Lower leg skin (tissue), 4 donors: ENCODE measurements around the gene PHLDA2. TPM values are rescaled to one million over a fixed set of nuclear protein-coding genes. Genes with fewer than 3 reads are reported as not detected.

ENCODE experiments used
- DNase-seq, 2 donors: peaks; one replicate each; pipeline ENCODE4 v3.0.0-alpha.2; 2019; ENCODE audit warnings: low spot score in 2 of 2
- H3K4me3 ChIP-seq: fragments of 200-600 bp; sonication (generic); 2 replicates; pipeline ENCODE4 v1.5.1; 2017; ENCODE audit warnings: mild to moderate bottlenecking, low read depth; ENCODE audit not compliant: poor library complexity, severe bottlenecking
- POLR2A ChIP-seq, 2 donors: fragments of 450-650 bp; IDR thresholded peaks; one replicate each; pipeline ENCODE4 v1.6.1; 2016 to 2017; ENCODE audit warnings: antibody characterized with exemption in 2 of 2, mild to moderate bottlenecking in 1 of 2, moderate library complexity in 1 of 2
- WGBS, 2 donors: methylation state at CpG; one replicate each; pipeline ENCODE4 v1.1.5; 2018; 5-methylcytosine and 5-hydroxymethylcytosine counted together
- intact Hi-C: fragments of 100-400 bp; cut with DNase I; formaldehyde crosslinking; loops from one replicate; pipeline ENCODE4 v1.15.0; 2023; ENCODE audit warnings: low total_unique reads
- total RNA-seq, 4 donors: library from RNA; depleted of rRNA; stranded (reverse); fragments of >200 nt; gene quantifications; one replicate each; pipeline ENCODE4 v1.1.0, GENCODE V29; 2016
- TF ChIP-seq, protein P1 (sequence below), 3 donors: fragments of 450-650 bp; IDR thresholded peaks; one replicate each; pipeline ENCODE4 v1.5.1; 2016; ENCODE audit warnings: antibody characterized with exemption in 3 of 3, mild to moderate bottlenecking in 3 of 3, moderate library complexity in 2 of 3

Gene PHLDA2, protein sequence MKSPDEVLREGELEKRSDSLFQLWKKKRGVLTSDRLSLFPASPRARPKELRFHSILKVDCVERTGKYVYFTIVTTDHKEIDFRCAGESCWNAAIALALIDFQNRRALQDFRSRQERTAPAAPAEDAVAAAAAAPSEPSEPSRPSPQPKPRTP
- 10 to 100 TPM in 1 of 4 donors, 1 to 10 TPM in 3; 5.1 to 16.0 (median 7.4) TPM for total RNA-seq

DNA sequence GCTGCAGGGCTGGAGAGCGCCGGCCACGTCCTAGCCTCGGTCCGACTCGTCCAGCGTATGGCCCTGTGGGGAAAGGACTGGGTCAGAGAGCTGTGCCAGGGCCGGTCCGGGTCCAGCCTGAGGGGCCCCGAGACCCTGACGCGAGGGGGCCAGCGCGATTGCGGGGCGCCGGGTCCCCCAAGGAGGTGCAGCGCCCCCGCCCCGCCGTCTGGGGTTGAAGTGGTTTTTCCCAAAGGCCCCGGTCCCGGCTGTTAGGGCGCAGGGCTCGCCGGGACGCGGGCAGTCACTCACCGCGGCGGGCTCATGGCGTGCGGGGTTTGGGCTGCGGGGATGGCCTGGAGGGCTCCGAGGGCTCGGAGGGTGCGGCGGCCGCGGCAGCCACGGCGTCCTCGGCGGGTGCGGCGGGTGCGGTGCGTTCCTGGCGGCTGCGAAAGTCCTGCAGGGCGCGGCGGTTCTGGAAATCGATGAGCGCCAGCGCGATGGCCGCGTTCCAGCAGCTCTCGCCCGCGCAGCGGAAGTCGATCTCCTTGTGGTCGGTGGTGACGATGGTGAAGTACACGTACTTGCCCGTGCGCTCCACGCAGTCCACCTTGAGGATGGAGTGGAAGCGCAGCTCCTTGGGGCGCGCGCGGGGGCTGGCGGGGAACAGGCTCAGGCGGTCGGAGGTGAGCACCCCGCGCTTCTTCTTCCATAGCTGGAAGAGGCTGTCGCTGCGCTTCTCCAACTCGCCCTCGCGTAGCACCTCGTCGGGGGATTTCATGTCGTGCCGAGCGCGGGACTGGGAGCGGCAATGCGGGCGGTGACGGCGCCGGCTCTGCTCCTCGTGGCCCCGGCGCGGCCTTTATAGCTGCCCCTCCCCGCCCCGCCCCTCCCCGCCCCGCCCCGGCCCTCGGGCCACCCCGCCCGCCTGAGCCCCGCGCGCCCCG is at the start of gene PHLDA2:
Gene PHLDA2, minus strand, starts transcription at position 816 of the 926 bp plus-strand sequence. Its CDS starts 56 bp downstream, at position 760.
- DNase-seq = peak in 1 of 2 donors; percentile 93
- 0 to 1% methylated on average over 55 to 107 of the region's 113 CpGs for WGBS, 2 donors
- peak within 1 kb of the TSS; percentile 21 for H3K4me3 ChIP-seq
- intact Hi-C loops = no loop called here
- TF ChIP-seq, protein P1, sequence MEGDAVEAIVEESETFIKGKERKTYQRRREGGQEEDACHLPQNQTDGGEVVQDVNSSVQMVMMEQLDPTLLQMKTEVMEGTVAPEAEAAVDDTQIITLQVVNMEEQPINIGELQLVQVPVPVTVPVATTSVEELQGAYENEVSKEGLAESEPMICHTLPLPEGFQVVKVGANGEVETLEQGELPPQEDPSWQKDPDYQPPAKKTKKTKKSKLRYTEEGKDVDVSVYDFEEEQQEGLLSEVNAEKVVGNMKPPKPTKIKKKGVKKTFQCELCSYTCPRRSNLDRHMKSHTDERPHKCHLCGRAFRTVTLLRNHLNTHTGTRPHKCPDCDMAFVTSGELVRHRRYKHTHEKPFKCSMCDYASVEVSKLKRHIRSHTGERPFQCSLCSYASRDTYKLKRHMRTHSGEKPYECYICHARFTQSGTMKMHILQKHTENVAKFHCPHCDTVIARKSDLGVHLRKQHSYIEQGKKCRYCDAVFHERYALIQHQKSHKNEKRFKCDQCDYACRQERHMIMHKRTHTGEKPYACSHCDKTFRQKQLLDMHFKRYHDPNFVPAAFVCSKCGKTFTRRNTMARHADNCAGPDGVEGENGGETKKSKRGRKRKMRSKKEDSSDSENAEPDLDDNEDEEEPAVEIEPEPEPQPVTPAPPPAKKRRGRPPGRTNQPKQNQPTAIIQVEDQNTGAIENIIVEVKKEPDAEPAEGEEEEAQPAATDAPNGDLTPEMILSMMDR (IDR thresholded peaks at IDR 0.05) = no peak

DNA sequence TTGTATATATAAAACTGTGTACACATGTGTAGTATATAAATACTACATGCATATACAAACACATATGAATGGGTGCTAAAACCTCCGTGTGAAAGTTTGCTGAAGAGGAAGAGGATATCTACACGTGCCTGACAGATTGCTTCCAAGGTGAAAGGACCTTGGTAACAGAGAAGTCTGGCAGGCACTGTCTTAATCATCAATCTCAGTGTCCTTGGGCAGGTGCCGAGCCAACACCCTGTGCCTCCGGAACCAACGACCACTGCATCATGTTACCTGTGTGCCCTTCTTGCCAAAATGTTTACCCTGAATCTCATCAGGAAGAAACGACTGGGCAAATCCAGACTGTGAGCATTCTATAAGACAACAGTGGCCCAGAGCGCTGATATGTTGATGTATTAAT is 47.9 kb upstream of the PHLDA2 start:
- H3K4me3 ChIP-seq = no peak overlapping the region
- intact Hi-C loops = no loop called here
- TF ChIP-seq POLR2A (IDR thresholded peaks at IDR 0.05) = no peak
- TF ChIP-seq, protein P1 (IDR thresholded peaks at IDR 0.05) = no peak
- DNase-seq = peak in 1 of 2 donors; percentile 26
- 77 to 80% methylated on average over 7 of the region's 7 CpGs for WGBS, 2 donors

DNA sequence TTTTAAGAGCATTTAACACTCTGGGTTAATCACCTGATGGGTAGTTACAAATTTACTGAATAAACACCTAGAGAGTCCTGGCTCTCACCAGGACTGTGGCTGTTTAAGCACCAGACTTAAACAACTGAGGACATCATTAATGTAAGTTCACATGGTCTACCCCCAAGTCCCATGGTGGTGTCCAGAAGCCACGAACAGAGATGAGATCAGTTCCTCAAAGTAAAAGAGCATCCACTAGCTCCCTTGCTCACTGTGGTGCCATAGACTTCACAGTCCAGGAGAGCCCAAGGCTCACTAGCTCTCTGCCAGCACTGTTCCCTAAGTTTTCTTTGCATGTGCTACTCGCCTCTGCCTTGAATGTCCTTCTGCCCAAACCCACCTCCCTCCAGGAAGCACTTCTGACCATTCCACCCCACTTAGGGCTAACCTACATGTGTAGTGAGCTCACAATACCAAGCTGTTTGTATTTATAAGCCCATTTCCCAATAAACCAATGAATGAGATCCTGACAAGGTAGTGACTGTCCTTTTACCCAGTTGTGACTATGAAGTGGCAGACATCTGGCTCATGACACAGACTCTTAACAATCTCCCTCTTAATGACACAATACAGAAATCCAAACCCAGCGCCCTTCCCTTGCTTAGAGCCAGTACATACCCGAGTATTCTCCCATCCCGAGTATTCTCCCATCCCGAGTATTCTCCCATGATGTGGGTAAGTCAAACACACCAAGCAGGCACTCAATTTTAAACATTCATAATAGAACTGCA is 47.3 kb upstream of the PHLDA2 start:
- TF ChIP-seq, protein P1 (IDR thresholded peaks at IDR 0.05) = no peak
- no peak for TF ChIP-seq POLR2A (IDR thresholded peaks at IDR 0.05)
- DNase-seq = no peak
- H3K4me3 ChIP-seq = no peak overlapping the region
- intact Hi-C loops = no loop called here
- 82 to 84% methylated on average over 6 of the region's 6 CpGs for WGBS, 2 donors

DNA sequence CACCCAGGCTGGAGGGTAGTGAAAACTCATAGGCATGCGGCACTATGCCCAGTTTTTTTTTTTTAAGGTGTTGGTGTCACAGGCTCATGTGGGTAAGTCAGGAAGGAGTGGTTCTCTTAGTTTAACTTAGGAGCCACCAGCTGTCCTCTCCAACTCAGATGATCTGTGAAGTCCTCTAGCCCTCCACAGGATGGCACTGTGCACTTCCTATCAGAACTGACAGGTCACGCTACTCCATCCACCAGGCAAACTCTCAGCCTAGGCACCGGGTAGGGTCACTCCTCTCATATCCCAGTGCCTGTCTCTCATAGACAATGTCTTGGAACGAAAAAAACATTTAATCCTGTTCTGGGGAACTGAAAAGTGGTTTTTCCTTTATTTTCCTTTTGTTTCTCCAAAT is 46.4 kb upstream of the PHLDA2 start:
- TF ChIP-seq, protein P1 (IDR thresholded peaks at IDR 0.05) = no peak
- no peak for TF ChIP-seq POLR2A (IDR thresholded peaks at IDR 0.05)
- intact Hi-C loops = no loop called here
- 89% methylated on average over 4 of the region's 4 CpGs for WGBS, 2 donors
- H3K4me3 ChIP-seq = no peak overlapping the region
- peak in 1 of 2 donors; percentile 70 for DNase-seq

DNA sequence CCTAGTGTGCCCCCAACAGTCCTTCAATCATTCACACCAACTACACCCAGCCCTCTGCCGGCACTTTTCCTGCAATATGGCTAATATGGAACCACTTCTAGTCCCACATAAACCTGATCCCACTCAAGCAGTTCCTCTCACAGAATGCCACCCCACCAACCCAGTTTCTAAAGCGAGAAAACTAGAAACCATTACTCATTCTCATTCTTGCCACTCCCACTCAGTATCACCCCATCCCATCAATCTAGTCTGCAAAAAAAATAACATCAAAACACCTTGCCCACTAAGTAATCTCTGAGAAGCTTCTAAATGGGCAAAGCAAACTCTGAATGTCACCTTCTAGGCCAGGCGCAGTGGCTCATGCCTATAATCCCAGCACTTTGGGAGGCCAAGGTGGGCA is 45.1 kb upstream of the PHLDA2 start:
- no peak overlapping the region for H3K4me3 ChIP-seq
- TF ChIP-seq, protein P1 (IDR thresholded peaks at IDR 0.05) = no peak
- TF ChIP-seq POLR2A (IDR thresholded peaks at IDR 0.05) = no peak
- DNase-seq = no peak
- intact Hi-C loops = no loop called here
- 92 to 94% methylated on average over 3 of the region's 3 CpGs for WGBS, 2 donors
